Activated naive CD4-positive, alpha-beta T cell treated with anti-CD3 and anti-CD28 coated beads for 36 hours (primary cell): ENCODE measurements around the gene KSR2. TPM values are rescaled to one million over a fixed set of nuclear protein-coding genes. Genes with fewer than 3 reads are reported as not detected.

Experiments used
- CTCF ChIA-PET: fragments of 350-600 bp; sonication (Branson Sonifier 250); formaldehyde crosslinking; loops from one replicate; lab custom pipeline; 2021; ENCODE audit warnings: antibody characterized with exemption; lab: Charles Lee
- DNase-seq: peaks from one replicate; pipeline ENCODE4 v3.0.0-alpha.2; 2020
- H3K27ac Mint-ChIP-seq: one replicate; pipeline ENCODE4 v1.8.0; 2021; ENCODE audit warnings: mild to moderate bottlenecking, mixed read lengths
- H3K27me3 Mint-ChIP-seq: one replicate; pipeline ENCODE4 v1.8.0; 2021; ENCODE audit warnings: low read depth, mixed read lengths
- H3K36me3 Mint-ChIP-seq: one replicate; pipeline ENCODE4 v1.8.0; 2021; ENCODE audit warnings: low read depth, mixed read lengths
- H3K4me1 Mint-ChIP-seq: one replicate; pipeline ENCODE4 v1.8.0; 2021; ENCODE audit warnings: low read depth, mixed read lengths
- H3K4me3 Mint-ChIP-seq: one replicate; pipeline ENCODE4 v1.8.0; 2021; ENCODE audit warnings: mild to moderate bottlenecking, moderate library complexity, mixed read lengths
- H3K9me3 Mint-ChIP-seq: one replicate; pipeline ENCODE4 v1.8.0; 2021; ENCODE audit warnings: mixed read lengths
- intact Hi-C: fragments of 100-400 bp; cut with micrococcal nuclease; formaldehyde crosslinking; loops from one replicate; pipeline ENCODE4 v1.15.1; 2023
- total RNA-seq, 2 experiments: library from RNA; stranded (reverse); gene quantifications; one replicate each; pipeline ENCODE4 v1.2.3, GENCODE V29; 2021

KSR2 gene
- total RNA-seq, 2 experiments from 2014 or later, result 0.05 TPM; not detected in 1

- intact Hi-C loops, result no loop called here
- DNase-seq, result no peak
- H3K27ac Mint-ChIP-seq, result no peak overlapping the region
- H3K4me1 Mint-ChIP-seq, result no peaks in the 10 kb centered on the region
- no peaks in the 10 kb centered on the region for H3K9me3 Mint-ChIP-seq
- CTCF ChIA-PET, result no interaction called here
- no peak overlapping the region for H3K4me3 Mint-ChIP-seq
- no peaks in the 10 kb centered on the region for H3K36me3 Mint-ChIP-seq
- no peaks in the 10 kb centered on the region for H3K27me3 Mint-ChIP-seq
Observed at GRCh38 chr12:117497407-117497806, 471.4 kb downstream of the KSR2 start.

DNA sequence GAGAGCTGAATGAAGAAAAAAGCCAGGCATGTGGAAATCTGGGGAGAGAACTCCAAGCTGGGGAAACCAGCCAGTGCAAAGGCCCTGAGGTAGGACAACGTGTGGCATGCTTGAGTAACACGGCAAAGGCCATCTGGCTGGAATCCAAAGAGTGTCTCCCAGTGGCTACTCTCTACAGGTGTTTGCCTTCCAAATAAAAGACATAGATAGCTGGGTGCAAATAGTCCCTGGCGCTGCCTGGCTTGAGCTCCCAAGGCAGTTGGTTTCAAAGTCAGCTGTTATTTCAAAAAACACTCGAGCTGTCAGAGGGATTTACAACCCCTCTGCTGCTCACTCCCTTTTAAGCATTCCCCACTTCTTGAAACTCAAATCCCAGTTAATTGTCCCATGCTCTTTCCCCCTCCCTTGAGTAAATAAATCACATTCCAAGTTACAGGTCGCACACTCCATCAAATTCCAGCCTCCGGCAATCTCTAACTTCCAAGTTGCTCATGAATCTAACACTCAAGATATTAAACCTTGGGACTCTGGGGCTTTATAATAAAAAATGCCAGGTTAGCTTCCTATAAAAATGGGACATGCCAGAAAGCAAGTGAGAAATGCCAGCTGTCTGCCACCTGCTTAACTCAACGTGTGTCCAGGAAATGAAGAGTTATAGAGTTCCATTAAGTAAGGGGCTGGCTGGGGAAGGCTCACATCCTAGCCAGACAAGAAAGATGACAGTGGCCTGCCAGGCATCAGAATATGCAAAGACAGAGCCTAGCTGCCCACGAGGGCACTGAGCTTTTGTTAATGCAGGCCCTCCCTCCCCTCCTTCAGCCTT is 473.7 kb downstream of the KSR2 start:
- CTCF ChIA-PET, result no interaction called here

DNA sequence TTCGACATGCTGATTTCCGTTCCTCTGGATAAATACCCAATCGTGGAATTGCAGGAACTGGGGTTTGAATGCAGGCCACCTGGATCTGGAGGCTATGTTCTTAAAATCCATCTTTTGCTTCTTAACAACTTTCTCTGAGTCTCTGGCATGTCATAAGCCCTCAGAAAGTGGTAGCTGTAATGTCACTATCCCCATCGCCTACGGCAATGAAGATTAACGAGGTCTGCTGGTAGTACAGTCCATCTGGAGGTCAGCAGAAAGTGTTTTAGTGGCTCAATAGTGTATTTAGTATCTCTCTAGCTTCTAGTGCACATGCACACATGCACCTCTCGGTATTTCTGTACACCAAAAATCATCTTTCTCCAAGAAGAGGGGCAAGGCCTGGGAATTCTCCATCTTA is 477.1 kb downstream of the KSR2 start:
- DNase-seq, result no peak
- H3K36me3 Mint-ChIP-seq, result no peaks in the 10 kb centered on the region
- H3K4me1 Mint-ChIP-seq, result no peaks in the 10 kb centered on the region
- H3K9me3 Mint-ChIP-seq, result no peaks in the 10 kb centered on the region
- no peak overlapping the region for H3K27ac Mint-ChIP-seq
- CTCF ChIA-PET, result no interaction called here
- intact Hi-C loops, result no loop called here
- H3K4me3 Mint-ChIP-seq, result no peak overlapping the region
- H3K27me3 Mint-ChIP-seq, result no peaks in the 10 kb centered on the region

More for the DNA sequence above, 473.7 kb downstream of the KSR2 start:
- Mint-ChIP-seq H3K36me3 (no peaks in the 10 kb centered on the region), H3K27ac (no peak overlapping the region), H3K4me1 (no peaks in the 10 kb centered on the region), H3K9me3 (no peaks in the 10 kb centered on the region), H3K4me3 (no peak overlapping the region), H3K27me3 (no peaks in the 10 kb centered on the region)
- intact Hi-C loops, result no loop called here
- DNase-seq, result no peak

GRCh38 chr12:117490130-117490529 is 478.7 kb downstream of the KSR2 start:
- H3K36me3 Mint-ChIP-seq, result no peaks in the 10 kb centered on the region
- no peak for DNase-seq
- H3K27me3 Mint-ChIP-seq, result no peaks in the 10 kb centered on the region
- CTCF ChIA-PET, result no interaction called here
- no peak overlapping the region for H3K4me3 Mint-ChIP-seq
- no peak overlapping the region for H3K27ac Mint-ChIP-seq
- intact Hi-C loops, result no loop called here
- H3K4me1 Mint-ChIP-seq, result no peaks in the 10 kb centered on the region
- no peaks in the 10 kb centered on the region for H3K9me3 Mint-ChIP-seq

- Mint-ChIP-seq H3K27ac (no peak overlapping the region), H3K27me3 (no peaks in the 10 kb centered on the region), H3K36me3 (no peaks in the 10 kb centered on the region), H3K4me3 (no peak overlapping the region), H3K4me1 (no peaks in the 10 kb centered on the region), H3K9me3 (no peaks in the 10 kb centered on the region)
- no peak for DNase-seq
- intact Hi-C loops, result no loop called here
- CTCF ChIA-PET, result no interaction called here
Observed at GRCh38 chr12:117489671-117490070, 479.1 kb downstream of the KSR2 start.

- intact Hi-C loops, result no loop called here
- H3K36me3 Mint-ChIP-seq, result no peaks in the 10 kb centered on the region
Observed at GRCh38 chr12:117486840-117487659, 481.7 kb downstream of the KSR2 start.

DNA sequence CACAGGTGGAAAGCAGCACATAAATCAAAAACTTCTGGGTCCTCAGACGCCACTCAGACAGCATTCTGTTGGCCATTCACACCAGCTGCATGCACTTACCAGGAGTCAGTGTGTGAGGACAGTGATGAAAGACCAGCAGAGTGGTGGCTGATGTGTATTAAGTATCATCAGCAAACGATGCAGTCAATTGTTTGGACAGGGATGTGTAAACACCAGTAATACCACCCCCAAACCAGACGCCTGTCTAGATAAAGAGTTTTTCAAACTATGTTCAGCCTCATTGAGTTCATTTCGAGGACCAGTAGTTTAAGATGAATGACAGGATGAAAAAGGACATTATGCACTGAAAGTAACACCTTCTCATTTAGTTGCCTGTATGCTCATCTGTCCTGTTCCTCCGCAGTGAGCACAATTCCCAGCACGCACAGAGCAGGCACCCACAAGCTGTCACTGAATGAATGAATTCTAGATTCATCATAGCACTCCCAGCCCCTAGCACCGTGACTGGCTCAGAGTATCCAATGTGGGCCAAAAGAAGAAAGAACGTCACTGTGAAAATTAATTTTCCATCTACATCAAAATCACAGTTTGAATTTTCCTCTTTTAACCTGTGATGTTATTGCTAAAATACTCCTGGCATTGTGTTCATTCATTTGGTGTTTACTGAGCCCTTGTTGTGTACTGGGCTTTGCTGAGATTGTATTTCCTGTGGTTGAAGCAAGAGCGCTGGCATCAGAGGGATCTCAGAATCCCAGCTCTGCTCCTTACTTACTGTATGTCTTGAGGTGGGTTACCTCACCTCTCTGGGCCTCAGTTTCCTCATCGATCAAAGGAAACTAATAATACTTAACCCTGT is 482.6 kb downstream of the KSR2 start:
- Mint-ChIP-seq H3K4me3 (no peak overlapping the region), H3K36me3 (no peaks in the 10 kb centered on the region)
- intact Hi-C loops, result no loop called here

More at GRCh38 chr12:117486840-117487659, 481.7 kb downstream of the KSR2 start:
- Mint-ChIP-seq H3K4me1 (no peaks in the 10 kb centered on the region), H3K27ac (no peak overlapping the region), H3K27me3 (no peaks in the 10 kb centered on the region), H3K4me3 (no peak overlapping the region), H3K9me3 (no peaks in the 10 kb centered on the region)
- CTCF ChIA-PET, result interaction anchor here (0.5 kb wide), 1 partner anchor 236 kb away, joined by 5 read pairs; no protein-coding TSS in a partner anchor
- no peak for DNase-seq

DNA sequence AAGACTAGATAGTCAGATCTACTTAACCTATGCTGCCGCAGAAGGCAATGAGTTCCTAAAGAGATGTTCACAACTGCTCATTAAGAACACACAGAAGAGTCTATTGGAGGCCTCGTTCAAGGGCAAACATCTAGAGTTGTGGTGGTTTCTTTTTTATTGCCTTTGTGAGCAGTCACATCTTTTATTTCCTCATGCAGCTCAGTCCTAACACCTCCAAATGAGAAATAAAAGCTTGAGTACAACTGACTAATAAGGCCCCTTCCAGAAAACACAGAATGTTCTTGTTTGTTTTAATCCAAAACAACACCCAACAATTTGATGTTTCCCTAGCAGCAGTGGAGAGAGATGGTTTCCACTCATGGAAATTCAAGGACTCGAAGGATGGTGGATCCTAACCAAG is 483.9 kb downstream of the KSR2 start:
- no peak for DNase-seq
- Mint-ChIP-seq H3K4me1 (no peaks in the 10 kb centered on the region), H3K27ac (no peak overlapping the region), H3K9me3 (peaks cover 4% of the 10 kb centered on the region), H3K36me3 (no peaks in the 10 kb centered on the region), H3K4me3 (no peak overlapping the region), H3K27me3 (no peaks in the 10 kb centered on the region)
- intact Hi-C loops, result no loop called here
- CTCF ChIA-PET, result no interaction called here

More for the DNA sequence above, 482.6 kb downstream of the KSR2 start:
- DNase-seq, result no peak
- CTCF ChIA-PET, result no interaction called here
- Mint-ChIP-seq H3K9me3 (peaks cover under 1% of the 10 kb centered on the region), H3K27ac (no peak overlapping the region), H3K27me3 (no peaks in the 10 kb centered on the region), H3K4me1 (no peaks in the 10 kb centered on the region)

DNA sequence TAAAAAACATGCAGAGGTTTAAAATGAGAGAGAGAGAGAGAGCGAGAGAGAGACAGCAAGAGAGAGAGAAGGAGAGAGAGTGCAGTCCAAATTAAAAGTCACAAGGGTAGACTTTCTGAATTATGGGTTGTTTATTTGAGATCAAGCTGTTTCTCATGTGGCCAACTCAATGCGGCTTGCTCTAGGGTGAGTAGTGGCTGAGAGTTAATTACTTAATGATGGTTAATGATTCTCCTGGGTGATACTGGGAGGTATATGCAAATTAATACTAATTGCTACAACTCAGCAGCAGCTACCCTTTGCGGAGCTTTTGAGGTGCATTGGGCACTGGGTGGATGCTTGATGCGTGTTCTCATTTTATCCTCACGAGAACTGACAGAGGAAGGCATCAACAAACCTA is 485.3 kb downstream of the KSR2 start:
- H3K27ac Mint-ChIP-seq, result no peak overlapping the region
- no peaks in the 10 kb centered on the region for H3K4me1 Mint-ChIP-seq
- intact Hi-C loops, result no loop called here
- H3K4me3 Mint-ChIP-seq, result no peak overlapping the region
- H3K27me3 Mint-ChIP-seq, result no peaks in the 10 kb centered on the region
- no peaks in the 10 kb centered on the region for H3K36me3 Mint-ChIP-seq
- CTCF ChIA-PET, result no interaction called here
- no peak for DNase-seq
- peaks cover 4% of the 10 kb centered on the region for H3K9me3 Mint-ChIP-seq

DNA sequence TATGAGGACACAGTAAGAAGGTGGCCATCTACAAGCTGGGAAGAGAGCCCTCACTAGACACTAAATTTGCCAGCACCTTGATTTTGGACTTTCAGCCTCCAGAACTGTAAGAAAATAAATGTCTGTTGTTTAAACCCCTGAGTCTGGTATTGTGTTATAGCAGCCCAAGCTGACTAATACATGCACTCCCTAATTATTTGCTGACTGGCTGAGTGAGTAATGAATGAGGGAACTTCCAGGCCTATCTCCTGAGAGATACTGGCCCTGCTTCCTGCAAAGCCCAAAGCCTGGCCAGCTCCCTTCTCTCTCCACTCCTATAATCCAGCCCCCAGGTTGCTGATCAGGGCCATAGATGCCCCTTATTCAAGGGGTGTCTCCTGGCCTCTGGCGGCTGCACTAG is 487.3 kb downstream of the KSR2 start:
- intact Hi-C loops, result no loop called here
- H3K27me3 Mint-ChIP-seq, result no peaks in the 10 kb centered on the region
- peaks cover 4% of the 10 kb centered on the region for H3K9me3 Mint-ChIP-seq
- H3K4me1 Mint-ChIP-seq, result no peaks in the 10 kb centered on the region
- no peaks in the 10 kb centered on the region for H3K36me3 Mint-ChIP-seq
- no peak overlapping the region for H3K4me3 Mint-ChIP-seq
- no peak for DNase-seq
- H3K27ac Mint-ChIP-seq, result no peak overlapping the region
- CTCF ChIA-PET, result interaction anchor here (1.0 kb wide), 1 partner anchor 273 kb away, joined by 3 read pairs; no protein-coding TSS in a partner anchor

DNA sequence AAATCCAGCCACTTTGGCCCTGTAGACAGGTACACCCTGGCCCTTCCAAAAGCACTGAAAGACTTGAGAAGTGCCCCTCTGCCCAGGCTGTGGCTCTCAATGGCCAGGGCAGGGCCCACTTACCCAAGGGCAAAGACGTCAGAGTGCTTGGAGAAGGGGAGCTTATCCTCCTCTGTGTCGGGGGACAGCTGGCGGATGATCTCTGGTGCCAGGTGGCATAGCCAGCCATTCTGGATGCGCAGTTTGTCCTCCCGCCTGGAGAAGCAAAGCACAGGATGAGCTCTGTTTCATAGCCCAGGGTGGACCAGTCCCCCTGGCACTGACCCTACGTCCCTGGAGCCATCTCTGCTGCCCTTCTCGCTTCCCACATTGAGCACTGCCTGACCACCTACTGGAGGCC is 492.4 kb downstream of the KSR2 start:
- H3K27me3 Mint-ChIP-seq, result peaks cover 3% of the 10 kb centered on the region
- H3K36me3 Mint-ChIP-seq, result no peaks in the 10 kb centered on the region
- no peak overlapping the region for H3K27ac Mint-ChIP-seq
- H3K4me3 Mint-ChIP-seq, result no peak overlapping the region
- no peaks in the 10 kb centered on the region for H3K4me1 Mint-ChIP-seq
- intact Hi-C loops, result no loop called here
- CTCF ChIA-PET, result no interaction called here
- no peak for DNase-seq
- peaks cover 4% of the 10 kb centered on the region for H3K9me3 Mint-ChIP-seq

DNA sequence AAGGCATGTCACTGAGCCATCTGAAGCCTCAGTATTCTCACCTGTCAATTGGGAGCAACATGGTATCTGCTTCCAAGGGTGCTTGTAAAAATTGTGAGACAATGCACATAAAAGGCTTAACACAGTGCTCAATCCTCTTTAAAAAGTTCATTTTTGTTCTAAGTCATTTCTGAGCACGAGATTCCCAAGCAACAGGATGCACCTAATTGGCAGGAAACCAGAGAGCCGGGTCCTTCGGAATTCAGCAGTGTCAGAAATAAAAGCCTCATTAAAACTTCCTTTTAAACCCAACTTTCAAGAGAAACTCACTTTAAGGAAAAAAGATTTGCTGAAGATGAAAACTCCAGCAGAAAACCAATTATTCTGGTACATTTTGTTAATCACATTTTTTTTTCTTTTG is 494.9 kb downstream of the KSR2 start:
- H3K4me3 Mint-ChIP-seq, result no peak overlapping the region
- H3K27ac Mint-ChIP-seq, result no peak overlapping the region
- CTCF ChIA-PET, result no interaction called here
- peaks cover 3% of the 10 kb centered on the region for H3K27me3 Mint-ChIP-seq
- no peak for DNase-seq
- no peaks in the 10 kb centered on the region for H3K4me1 Mint-ChIP-seq
- H3K36me3 Mint-ChIP-seq, result no peaks in the 10 kb centered on the region
- peaks cover 5% of the 10 kb centered on the region for H3K9me3 Mint-ChIP-seq
- intact Hi-C loops, result no loop called here
